T-cell (primary cell): ENCODE measurements around the gene SH2D4B. TPM values are rescaled to one million over a fixed set of nuclear protein-coding genes. Genes with fewer than 3 reads are reported as not detected.
A peak's percentile ranks its signal among the peaks of the same experiment; 100 is the strongest.
"Not testable (repeated sequence)": the region's sequence is repeated elsewhere in the genome, so short reads cannot be mapped to it uniquely, and the experiment has no call there.

Experiments
- ATAC-seq, 4 experiments: fragments of 200-7000 bp in 3 of 4; fragments of 150-1000 bp in 1 of 4; cut with Tn5 transposase; replicated peaks in 1 of 4; 1 replicate in 3 of 4; 2 replicates in 1 of 4; pipeline ENCODE4 v1.10.0; 2021; ENCODE audit warnings: moderate library complexity in 3 of 4, mild to moderate bottlenecking in 2 of 4, moderate number of reproducible peaks in 1 of 4
- CTCF ChIA-PET, 2 donors: fragments of 300-600 bp; sonication (Branson Sonifier 250); formaldehyde crosslinking; loops; one replicate each; lab custom pipeline; 2022; ENCODE audit warnings: antibody characterized with exemption in 2 of 2; lab: Charles Lee
- POLR2A ChIA-PET, 2 donors: fragments of 300-600 bp; sonication (Branson Sonifier 250); formaldehyde crosslinking; loops; one replicate each; lab custom pipeline; 2022; ENCODE audit warnings: antibody characterized with exemption in 2 of 2; lab: Charles Lee
- DNase-seq, 35 experiments: peaks; one replicate each; pipeline versions ENCODE4 v3.0.0 to v3.0.0-alpha.2; 2013 to 2023
- H3K27ac ChIP-seq: one replicate; pipeline ENCODE4 v1.5.1; 2013; ENCODE audit warnings: low read length
- H3K27me3 ChIP-seq, 2 experiments: replicated peaks in 1 of 2; 1 replicate in 1 of 2; 2 replicates in 1 of 2; pipeline versions ENCODE4 v1.6.1 to v1.7.0; 2013; ENCODE audit warnings: low read length in 1 of 2, mixed read lengths in 1 of 2; ENCODE audit not compliant: control insufficient read depth in 2 of 2, insufficient read depth in 2 of 2; ENCODE audit errors: extremely low read depth in 1 of 2
- H3K36me3 ChIP-seq, 2 donors: 1 replicate in 1 of 2; 2 replicates in 1 of 2; pipeline versions ENCODE4 v1.6.1 to v1.7.0; 2013; ENCODE audit warnings: low read length in 1 of 2; ENCODE audit not compliant: control insufficient read depth in 2 of 2, insufficient read depth in 1 of 2; ENCODE audit errors: extremely low read depth in 1 of 2
- H3K4me1 ChIP-seq, 2 experiments: 1 replicate in 1 of 2; 2 replicates in 1 of 2; pipeline versions ENCODE4 v1.6.1 to v1.7.0; 2013; ENCODE audit warnings: low read length in 2 of 2, mixed read lengths in 1 of 2; ENCODE audit not compliant: insufficient read depth in 2 of 2, control insufficient read depth in 1 of 2; ENCODE audit errors: extremely low read depth in 1 of 2
- H3K4me3 ChIP-seq, 2 donors: 1 replicate in 1 of 2; 2 replicates in 1 of 2; pipeline versions ENCODE4 v1.5.1 to v1.7.0; 2013; ENCODE audit warnings: mild to moderate bottlenecking in 2 of 2, low read length in 1 of 2, moderate library complexity in 1 of 2; ENCODE audit not compliant: control insufficient read depth in 1 of 2; ENCODE audit errors: extremely low read depth in 1 of 2
- H3K9me3 ChIP-seq: 2 replicates; pipeline ENCODE4 v1.7.0; 2013
- H3K27ac Mint-ChIP-seq, 2 donors: one replicate each; pipeline ENCODE4 v1.8.0; 2020 to 2021; ENCODE audit warnings: mild to moderate bottlenecking in 2 of 2, mixed read lengths in 2 of 2
- H3K27me3 Mint-ChIP-seq, 2 donors: one replicate each; pipeline ENCODE4 v1.8.0; 2021 to 2022; ENCODE audit warnings: mixed read lengths in 2 of 2
- H3K36me3 Mint-ChIP-seq: one replicate; pipeline ENCODE4 v1.8.0; 2021; ENCODE audit warnings: mixed read lengths
- H3K4me1 Mint-ChIP-seq, 3 donors: one replicate each; pipeline ENCODE4 v1.8.0; 2020 to 2022; ENCODE audit warnings: mixed read lengths in 3 of 3, mild to moderate bottlenecking in 1 of 3
- H3K4me3 Mint-ChIP-seq, 3 donors: one replicate each; pipeline ENCODE4 v1.8.0; 2020 to 2022; ENCODE audit warnings: mild to moderate bottlenecking in 3 of 3, mixed read lengths in 3 of 3, moderate library complexity in 3 of 3
- H3K9me3 Mint-ChIP-seq, 3 donors: one replicate each; pipeline ENCODE4 v1.8.0; 2020 to 2022; ENCODE audit warnings: mixed read lengths in 3 of 3
- WGBS: methylation state at CpG from one replicate; pipeline ENCODE4 v1.1.5; 2013; ENCODE audit warnings: missing lambda C conversion rate; ENCODE audit not compliant: insufficient coverage; 5-methylcytosine and 5-hydroxymethylcytosine counted together
- total RNA-seq, 35 experiments: library from RNA in 6 of 35; stranded (reverse) in 6 of 35; fragments of 120-200 nt in 1 of 35; gene quantifications; one replicate each; pipeline versions ENCODE4 v1.2.1 to v1.2.4 and lab custom pipeline; 2013 to 2026

The SH2D4B gene
- total RNA-seq, 5 donors from 2014 or later (not counting 1 experiment from before 2014, with no cell fraction given): 0.12 to 0.26 (median 0.23) TPM

DNA sequence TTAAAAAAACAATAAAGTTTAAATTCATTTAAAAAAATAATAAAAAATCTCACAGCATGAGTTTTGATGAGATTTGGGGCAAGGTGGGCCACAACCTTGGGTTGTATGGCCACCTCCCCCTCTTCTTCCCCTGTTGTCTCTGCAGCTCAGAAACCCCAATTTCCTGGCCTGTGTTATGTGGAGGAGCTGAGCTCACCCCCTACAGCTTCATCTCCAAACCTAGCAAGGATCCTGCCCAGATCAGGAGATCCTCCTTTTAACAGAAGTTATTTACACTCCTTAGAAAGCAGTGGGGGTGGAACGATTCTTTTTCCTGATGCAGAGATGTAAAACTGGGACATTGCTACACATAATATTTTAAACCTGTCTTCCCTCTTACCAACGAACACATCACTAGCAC, 6.9 kb upstream of the SH2D4B start:
- no peaks in the 10 kb centered on the region for H3K36me3 Mint-ChIP-seq
- Histone ChIP-seq H3K4me3 (no peak overlapping the region), H3K27ac (peak overlapping the region; percentile 58), H3K27me3 (no peaks in the 10 kb centered on the region), H3K36me3 (peaks cover 0 to 6% of the 10 kb centered on the region in 2 donors), H3K4me1 (peaks cover 49 to 66% of the 10 kb centered on the region in 2 experiments), H3K9me3 (no peaks in the 10 kb centered on the region)
- DNase-seq: peak in 6 of 35 experiments; percentile 12 to 48 (median 24)
- POLR2A ChIA-PET: no interaction called here
- peak overlapping the region; percentile 90 to 95 for H3K27ac Mint-ChIP-seq
- no peaks in the 10 kb centered on the region for H3K9me3 Mint-ChIP-seq
- H3K4me1 Mint-ChIP-seq: peaks cover 68 to 72% (median 68%) of the 10 kb centered on the region in 3 donors
- no peaks in the 10 kb centered on the region for H3K27me3 Mint-ChIP-seq
- WGBS: 17% methylated on average over 1 of the region's 2 CpGs
- ATAC-seq: peak; percentile 25 to 50 (median 34)
- H3K4me3 Mint-ChIP-seq: peak overlapping the region in 2 of 3 donors; percentile 60 to 73
- CTCF ChIA-PET: interaction anchor here (0.7 to 1.6 kb wide), 6 partner anchors 17 to 1156 kb away, joined by 3 to 4 read pairs (median 3); no protein-coding TSS in a partner anchor

GRCh38 chr10:80532571-80532970, 5.1 kb upstream of the SH2D4B start:
- Histone ChIP-seq H3K36me3 (peaks cover 0 to 6% of the 10 kb centered on the region in 2 donors), H3K4me1 (peaks cover 36 to 59% of the 10 kb centered on the region in 2 experiments), H3K9me3 (no peaks in the 10 kb centered on the region), H3K4me3 (no peak overlapping the region), H3K27me3 (no peaks in the 10 kb centered on the region), H3K27ac (no peak overlapping the region)
- H3K9me3 Mint-ChIP-seq: no peaks in the 10 kb centered on the region
- no peak for DNase-seq
- H3K4me3 Mint-ChIP-seq: peak overlapping the region in 2 of 3 donors; percentile 34 to 56
- ATAC-seq: no peak
- ChIA-PET POLR2A (no interaction called here), CTCF (no interaction called here)
- H3K4me1 Mint-ChIP-seq: peaks cover 61 to 64% (median 64%) of the 10 kb centered on the region in 3 donors
- peak overlapping the region; percentile 79 to 95 for H3K27ac Mint-ChIP-seq
- H3K36me3 Mint-ChIP-seq: no peaks in the 10 kb centered on the region
- WGBS: 93% methylated on average over 2 of the region's 4 CpGs
- no peaks in the 10 kb centered on the region for H3K27me3 Mint-ChIP-seq

DNA sequence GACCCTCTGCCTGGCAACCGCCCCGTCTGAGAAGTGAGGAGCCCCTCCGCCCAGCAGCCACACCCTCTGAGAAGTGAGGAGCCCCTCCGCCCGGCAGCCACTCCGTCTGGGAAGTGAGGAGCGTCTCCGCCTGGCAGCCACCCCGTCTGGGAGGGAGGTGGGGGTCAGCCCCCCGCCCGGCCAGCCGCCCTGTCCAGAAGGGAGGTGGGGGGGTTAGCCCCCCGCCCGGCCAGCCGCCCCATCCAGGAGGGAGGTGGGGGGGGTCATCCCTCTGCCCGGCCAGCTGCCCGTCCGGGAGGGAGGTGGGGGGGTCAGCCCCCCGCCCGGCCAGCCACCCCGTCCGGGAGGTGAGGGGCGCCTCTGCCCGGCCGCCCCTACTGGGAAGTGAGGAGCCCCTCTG, 3.6 kb upstream of the SH2D4B start:
- H3K9me3 ChIP-seq, CTCF ChIA-PET, H3K4me3 Mint-ChIP-seq, H3K27me3 Mint-ChIP-seq, H3K4me3 ChIP-seq, H3K27me3 ChIP-seq, H3K36me3 ChIP-seq, H3K9me3 Mint-ChIP-seq, POLR2A ChIA-PET, H3K27ac ChIP-seq, H3K27ac Mint-ChIP-seq, DNase-seq, H3K36me3 Mint-ChIP-seq, ATAC-seq: not testable (repeated sequence)
- peaks cover 49 to 52% (median 51%) of the 10 kb centered on the region in 3 donors for H3K4me1 Mint-ChIP-seq
- peaks cover 25 to 45% of the 10 kb centered on the region in 2 experiments for H3K4me1 ChIP-seq
- WGBS: no CpG with 5 or more reads among the region's 25 CpGs

- H3K4me1 Mint-ChIP-seq: peaks cover 44 to 46% (median 45%) of the 10 kb centered on the region in 3 donors
- H3K27ac Mint-ChIP-seq, ATAC-seq, POLR2A ChIA-PET, H3K27me3 Mint-ChIP-seq, H3K4me3 Mint-ChIP-seq, H3K4me3 ChIP-seq, DNase-seq, H3K9me3 ChIP-seq, H3K27me3 ChIP-seq, H3K36me3 Mint-ChIP-seq, H3K27ac ChIP-seq, H3K9me3 Mint-ChIP-seq, H3K36me3 ChIP-seq, CTCF ChIA-PET: not testable (repeated sequence)
- peaks cover 21 to 39% of the 10 kb centered on the region in 2 experiments for H3K4me1 ChIP-seq
- WGBS: no CpG with 5 or more reads among the region's 30 CpGs
These were observed 3.1 kb upstream of the SH2D4B start for GRCh38 chr10:80534646-80535045.

DNA sequence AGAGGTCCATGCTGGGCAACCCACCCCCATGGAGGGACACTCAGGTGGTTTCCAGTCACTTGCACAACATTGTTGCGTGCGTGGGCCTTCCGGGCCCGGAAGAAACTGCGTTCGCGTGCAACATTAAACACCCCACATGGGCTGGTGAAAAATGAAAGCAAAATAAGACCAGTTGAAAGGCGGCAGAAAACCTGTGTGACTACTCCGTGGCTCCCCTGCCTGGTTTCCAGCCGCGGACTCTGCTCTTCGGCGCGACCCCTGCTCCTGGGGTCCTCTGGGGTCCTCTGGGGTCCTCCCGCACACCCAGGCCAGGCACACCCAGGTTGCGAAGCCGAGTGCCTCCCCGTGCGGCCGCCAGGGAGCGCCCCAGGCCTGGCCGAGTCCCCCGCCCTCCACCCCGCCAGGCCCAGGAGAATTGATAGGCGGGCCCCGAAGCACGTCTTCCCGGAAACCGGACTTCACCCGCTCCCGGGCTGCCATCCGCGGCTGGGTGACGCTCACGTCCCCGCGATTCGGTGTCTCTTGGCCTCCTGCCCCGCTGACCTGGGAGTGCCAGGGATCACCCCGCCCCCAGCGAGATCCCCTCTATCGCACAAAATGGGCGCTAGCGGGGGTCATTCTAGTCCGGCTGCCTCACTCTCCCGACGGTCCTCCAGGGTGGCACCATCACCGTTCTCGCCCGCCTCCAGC, 1.9 kb upstream of the SH2D4B start:
- Histone ChIP-seq H3K27ac (peak overlapping the region; percentile 92), H3K36me3 (no peaks in the 10 kb centered on the region), H3K4me1 (peaks cover 13 to 27% of the 10 kb centered on the region in 2 experiments), H3K9me3 (no peaks in the 10 kb centered on the region), H3K27me3 (peaks cover 0 to 3% of the 10 kb centered on the region in 2 experiments), H3K4me3 (peak overlapping the region; percentile 53 to 77)
- Mint-ChIP-seq H3K4me3 (peak overlapping the region; percentile 82 to 95 (median 83)), H3K4me1 (peaks cover 33 to 41% (median 38%) of the 10 kb centered on the region in 3 donors), H3K27ac (peak overlapping the region; percentile 97 to 98), H3K9me3 (no peaks in the 10 kb centered on the region), H3K36me3 (no peaks in the 10 kb centered on the region), H3K27me3 (no peaks in the 10 kb centered on the region)
- peak; percentile 83 to 88 (median 86) for ATAC-seq
- WGBS: 11% methylated on average over 48 of the region's 50 CpGs
- ChIA-PET POLR2A (no interaction called here), CTCF (interaction anchor here in 1 of 2 donors (0.6 to 1.5 kb wide), 3 partner anchors 30 to 86 kb away, joined by 3 to 6 read pairs (median 4); no protein-coding TSS in a partner anchor)
- peak; percentile 52 to 85 (median 69) for DNase-seq

GRCh38 chr10:80536361-80536835, 1.3 kb upstream of the SH2D4B start:
- H3K27ac ChIP-seq: peak overlapping the region; percentile 92
- Mint-ChIP-seq H3K4me3 (peak overlapping the region; percentile 82 to 95 (median 83)), H3K9me3 (no peaks in the 10 kb centered on the region), H3K36me3 (no peaks in the 10 kb centered on the region), H3K27ac (peak overlapping the region; percentile 97 to 98), H3K4me1 (peaks cover 30 to 37% (median 37%) of the 10 kb centered on the region in 3 donors), H3K27me3 (no peaks in the 10 kb centered on the region)
- H3K36me3 ChIP-seq: no peaks in the 10 kb centered on the region
- no peak for DNase-seq
- WGBS: 60% methylated on average over 7 of the region's 17 CpGs
- CTCF ChIA-PET: interaction anchor here (0.6 to 1.5 kb wide), 7 partner anchors 30 to 158 kb away, joined by 3 to 6 read pairs (median 3); no protein-coding TSS in a partner anchor
- H3K4me3 ChIP-seq: peak overlapping the region; percentile 53 to 77
- ATAC-seq: no peak
- peaks cover 0 to 3% of the 10 kb centered on the region in 2 experiments for H3K27me3 ChIP-seq
- POLR2A ChIA-PET: interaction anchor here in 1 of 2 donors (0.5 kb wide), 1 partner anchor 25 kb away, joined by 15 read pairs; no protein-coding TSS in a partner anchor
- peaks cover 7 to 24% of the 10 kb centered on the region in 2 experiments for H3K4me1 ChIP-seq
- H3K9me3 ChIP-seq: no peaks in the 10 kb centered on the region
